ENCODE results near the gene PTPN21.
"Not testable (repeated sequence)": the region's sequence is repeated elsewhere in the genome, so short reads cannot be mapped to it uniquely, and the experiment has no call there.

Gene PTPN21

DNA sequence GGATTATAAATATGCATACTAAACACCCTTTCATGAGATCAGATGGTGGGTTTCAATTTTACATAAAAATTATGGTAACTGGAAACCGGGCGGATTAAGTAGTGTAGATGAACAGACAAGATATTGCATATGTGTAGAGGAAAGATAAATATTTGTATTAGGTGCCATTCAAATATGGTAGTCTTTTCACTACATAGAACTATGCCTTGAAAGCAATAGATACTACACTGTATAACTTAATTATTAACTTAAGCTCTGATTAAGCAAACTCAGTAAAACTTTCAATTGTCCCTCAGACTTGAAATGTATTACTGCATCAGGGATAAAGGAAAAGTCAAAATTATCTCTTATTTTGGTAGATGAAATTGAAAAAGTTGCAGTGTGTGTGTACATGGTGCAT is 1.9 kb downstream of the PTPN21 start:
- no peak for DNase-seq

DNA sequence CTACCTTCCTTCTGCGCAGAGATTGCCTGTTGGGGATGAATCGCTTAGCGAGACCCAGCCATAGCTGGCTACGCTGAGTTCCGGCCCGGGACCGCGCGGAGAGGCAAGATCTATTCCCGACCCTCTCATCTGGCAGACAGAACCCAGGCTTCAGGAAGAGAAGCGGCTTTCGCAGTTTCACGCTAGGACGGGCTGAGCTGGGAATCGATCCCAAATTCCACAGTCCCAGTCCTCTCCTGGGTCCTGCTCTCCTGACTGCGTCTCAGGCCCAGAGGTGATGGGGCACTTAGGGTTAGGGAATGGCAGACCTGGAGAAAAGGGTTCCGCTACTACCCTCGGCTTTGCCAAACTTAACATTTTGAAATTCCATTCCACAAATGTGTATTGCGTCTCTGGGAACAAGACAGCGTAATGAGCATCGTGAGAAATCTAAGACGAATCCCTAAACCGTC is 2.8 kb downstream of the PTPN21 start:
- DNase-seq = peak; percentile 49

DNA sequence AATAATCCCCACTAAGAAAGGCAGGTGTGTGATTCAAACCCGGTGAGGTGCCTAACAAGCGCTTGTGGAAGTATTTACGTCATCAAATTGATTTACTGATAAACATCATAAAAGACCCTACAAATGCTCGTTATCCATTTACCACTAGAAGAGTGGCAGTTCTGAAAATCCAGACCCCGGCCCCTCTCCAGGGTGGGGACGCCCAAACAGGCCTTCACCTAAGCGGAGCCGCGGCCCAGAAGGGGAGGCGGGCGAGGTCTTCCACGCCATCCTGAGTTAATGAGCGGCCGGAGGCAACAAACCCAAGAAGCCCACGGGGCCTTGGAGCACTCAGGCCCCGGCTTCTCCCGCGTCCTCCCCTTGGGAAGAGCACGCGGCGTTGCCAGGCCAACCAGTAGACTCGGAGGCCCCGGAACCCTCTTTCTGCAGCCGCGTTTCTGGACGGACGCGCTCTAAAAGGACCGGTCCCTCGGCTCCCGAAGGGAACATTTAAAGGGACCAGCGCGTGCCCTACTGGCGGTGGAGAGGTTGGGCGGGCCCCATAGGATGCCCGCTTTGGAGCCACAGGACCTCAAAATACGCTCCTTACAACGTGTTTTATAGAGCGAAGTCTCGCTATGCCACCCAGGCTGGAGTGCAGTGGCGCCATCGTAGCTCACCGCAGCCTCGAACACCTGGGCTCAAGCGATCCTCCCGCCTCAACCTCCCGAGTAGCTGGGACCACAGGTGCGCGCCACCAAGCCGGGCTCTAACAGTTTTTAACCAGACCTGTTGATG is 3.5 kb downstream of the PTPN21 start:
- peak; percentile 78 for DNase-seq

DNA sequence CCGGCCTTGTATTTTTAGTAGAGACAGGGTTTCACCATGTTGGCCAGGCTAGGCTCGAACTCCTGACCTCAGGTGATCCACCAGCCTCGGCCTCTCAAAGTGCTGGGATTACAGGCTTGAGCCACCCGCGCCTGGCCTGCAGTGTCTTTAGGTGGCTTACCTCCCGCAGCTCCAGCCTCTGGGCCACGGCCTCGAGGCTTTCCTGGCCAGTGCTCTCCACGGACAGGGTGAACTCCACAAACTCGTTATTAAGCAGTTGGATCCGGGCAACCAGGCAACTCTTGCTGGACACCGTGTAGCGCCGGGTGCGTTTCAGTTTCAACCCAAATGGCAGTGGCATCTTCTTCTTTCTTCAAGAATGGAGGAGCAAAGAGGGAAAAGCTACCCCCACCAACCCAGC is 4.7 kb downstream of the PTPN21 start:
- DNase-seq = no peak

DNA sequence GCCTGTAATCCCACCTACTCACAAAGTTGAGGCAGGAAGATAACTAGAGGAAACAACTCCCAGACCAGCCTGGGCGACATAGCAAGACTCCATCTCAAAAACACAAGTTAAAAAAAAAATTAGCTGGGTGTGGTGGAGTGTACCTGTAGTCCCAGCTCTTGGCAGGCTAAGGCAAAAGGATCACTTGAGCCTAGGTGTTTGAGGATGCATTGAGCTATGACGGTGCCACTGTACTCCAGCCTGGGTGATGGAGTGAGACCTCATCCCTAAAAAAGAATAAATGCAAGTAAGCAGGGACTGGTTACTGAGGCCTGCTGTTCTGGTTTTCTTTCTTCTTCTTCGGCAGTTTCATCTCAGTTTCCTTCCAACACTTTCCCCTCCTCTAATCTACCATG is 7.4 kb downstream of the PTPN21 start:
- DNase-seq = no peak

DNA sequence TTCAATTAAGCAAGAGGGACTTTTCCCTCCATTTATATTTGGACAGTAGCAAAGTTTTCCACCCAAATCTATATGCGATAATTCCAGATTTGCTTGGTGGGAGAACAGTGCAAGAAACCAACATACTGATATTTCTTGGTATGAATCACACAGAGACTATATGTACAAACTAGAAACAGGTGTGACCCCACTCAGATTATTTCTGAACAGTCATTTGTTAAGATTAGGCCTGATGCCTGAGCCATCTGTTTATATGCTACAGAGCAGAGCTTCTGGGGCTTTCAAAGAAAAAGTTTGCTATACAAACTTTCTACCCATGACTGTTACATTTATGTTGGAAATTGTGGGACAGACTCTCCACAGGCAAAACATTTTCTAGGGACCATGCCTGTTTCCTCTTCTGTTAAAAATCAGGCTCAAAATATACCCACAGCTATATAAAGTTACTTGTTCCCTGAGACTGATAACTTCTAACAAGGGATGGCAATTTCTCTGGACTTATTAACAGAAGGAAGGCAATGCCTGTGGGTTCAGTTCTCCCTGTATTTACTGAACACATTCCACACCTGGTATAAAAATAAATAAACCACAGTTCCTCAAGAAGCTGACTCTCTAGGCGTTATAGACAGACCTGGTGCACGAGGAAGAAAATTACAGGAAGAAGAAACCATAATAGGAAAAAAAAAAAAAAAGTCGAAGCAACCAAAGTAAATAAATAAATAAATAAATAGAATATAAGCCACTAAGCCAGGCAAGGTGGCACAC is 8.0 kb downstream of the PTPN21 start:
- DNase-seq = no peak

DNA sequence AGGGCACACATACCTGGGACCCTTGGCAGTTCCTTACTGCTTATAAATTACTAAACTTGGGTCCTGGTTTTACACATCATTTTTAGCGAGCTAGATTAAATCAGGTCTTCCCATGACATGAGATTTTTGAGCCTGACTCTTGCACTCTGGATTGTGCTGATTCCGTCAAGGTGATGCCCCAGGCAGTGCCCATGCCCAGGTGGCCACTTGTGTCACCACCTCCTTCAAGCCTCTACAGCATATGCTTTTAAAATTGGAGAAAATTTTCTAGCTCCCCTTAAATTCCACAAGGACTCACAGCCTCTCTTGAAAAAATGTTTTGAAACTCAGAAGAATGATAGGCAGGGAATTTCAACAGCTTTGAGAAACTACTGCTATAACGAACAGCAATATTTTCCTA is 9.6 kb downstream of the PTPN21 start:
- no peak for DNase-seq

DNA sequence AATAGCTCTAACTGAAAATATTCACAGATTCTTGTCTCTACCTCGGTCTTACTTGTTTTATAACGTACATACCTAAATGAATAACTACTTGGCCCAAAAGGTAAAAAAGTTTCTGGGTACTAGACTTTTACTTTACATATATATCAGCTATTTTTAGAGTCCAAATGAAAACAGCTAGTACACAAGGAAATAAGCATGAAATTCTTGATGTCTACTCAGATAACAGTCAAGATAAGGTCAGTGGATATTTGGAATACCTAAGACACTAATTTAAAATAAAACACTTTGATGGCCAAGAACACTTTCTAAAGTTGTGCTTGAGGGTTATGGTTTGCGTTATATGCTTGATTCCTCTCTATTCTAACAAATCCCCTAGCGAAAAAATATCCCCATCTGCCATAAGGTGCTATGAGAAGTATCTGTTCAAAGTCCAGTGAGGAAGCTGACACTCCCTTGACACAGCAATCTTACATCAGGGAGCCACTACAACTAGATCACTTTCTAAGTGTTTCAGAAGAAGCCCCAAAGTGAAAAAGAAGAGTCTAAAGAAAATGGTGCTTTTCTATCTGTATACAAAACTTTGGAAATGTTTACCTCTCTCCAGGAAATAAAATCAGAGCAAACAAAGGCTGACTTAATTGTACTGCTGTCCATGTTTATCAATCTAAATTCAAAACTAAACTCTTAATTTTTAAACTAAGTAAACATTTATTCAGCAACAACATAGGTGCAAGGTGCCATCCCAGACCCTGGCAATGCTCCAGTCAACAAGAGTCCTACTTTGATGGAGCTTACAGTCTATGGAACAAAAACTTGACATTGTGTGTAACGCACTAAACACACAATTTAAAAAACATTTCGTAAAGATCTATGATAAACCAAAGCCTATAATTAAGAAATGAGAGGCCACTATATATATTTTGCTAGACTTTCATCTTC is 11.7 kb downstream of the PTPN21 start:
- DNase-seq = no peak

DNA sequence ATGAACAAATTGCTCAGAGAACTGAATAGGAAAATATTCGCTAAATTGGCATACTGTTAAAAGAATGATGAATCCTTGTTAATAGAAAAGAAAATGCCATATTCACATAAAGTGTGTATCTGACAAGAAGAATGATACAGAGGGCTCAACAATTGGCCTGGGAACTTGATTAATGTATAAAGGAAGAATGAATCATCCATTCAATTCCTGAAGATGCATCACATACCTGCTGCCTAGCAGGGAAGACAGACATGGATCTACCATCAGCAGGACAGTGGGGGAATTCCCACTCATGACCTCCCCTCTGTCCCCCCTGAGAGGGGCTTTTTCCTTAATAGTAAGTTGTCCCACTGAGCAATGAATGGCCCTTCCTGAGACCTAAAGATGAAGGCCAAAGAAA is 13.5 kb downstream of the PTPN21 start:
- no peak for DNase-seq

DNA sequence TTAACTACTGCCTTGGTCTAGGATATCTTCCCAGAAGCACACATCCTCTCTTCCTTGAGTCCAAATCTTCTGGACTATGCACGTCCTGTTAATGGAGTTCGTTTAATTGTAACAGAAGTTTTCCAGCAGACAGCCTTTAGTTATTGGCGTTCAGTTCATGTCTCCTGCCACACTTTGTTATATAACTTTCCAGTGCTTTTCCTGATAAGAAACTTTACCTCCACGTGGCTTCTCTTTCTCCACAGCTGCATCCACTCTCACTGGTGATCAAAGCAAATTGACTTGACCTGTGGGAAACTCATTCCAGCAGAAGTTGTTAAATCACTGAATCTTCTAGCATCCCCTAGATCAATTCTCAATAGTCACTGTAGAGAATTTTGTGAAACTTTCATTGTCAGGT is 19.0 kb downstream of the PTPN21 start:
- DNase-seq = no peak

DNA sequence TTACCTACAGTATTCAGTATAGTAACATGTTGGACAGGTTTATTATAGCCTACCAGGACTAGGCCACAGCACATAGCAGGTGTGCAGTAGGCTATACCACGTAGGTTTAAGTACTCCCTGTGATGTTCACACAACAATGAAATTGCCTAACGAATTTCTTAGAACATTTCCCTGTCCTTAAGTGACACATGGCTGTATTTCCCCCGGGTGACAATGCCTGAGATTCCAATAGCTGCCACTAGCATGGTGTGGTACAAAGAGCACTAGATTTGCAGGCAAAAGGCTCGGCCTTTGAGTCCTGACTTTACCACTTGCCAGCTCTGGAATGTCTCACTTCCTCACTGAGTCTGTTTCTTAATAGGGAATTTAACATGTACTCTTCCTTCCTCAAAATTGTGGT is 19.7 kb downstream of the PTPN21 start:
- no peak for DNase-seq

DNA sequence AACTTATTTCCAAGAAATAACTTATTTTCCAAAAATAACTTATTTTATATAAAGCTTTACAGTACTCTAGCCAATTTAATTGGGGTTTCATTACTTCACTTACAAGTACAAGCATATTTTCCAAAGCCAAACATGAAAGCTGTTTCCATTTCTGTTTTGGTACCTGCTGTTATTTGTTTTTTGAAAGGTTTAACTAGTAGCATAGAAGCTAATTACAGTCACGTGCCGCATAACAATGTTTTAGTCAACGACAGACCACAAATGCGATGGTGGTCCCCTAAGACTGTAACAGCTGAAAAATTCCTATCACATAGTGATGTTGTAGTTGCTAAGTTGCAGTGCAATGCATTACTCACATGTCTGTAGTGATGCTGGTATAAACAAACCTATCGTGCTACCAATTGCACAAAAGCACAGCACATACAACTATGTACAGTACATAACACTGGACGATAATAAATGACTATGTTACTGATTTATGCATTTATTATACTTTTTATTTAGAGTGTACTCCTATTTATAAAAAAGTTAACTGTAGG is 21.7 kb downstream of the PTPN21 start:
- no peak for DNase-seq

DNA sequence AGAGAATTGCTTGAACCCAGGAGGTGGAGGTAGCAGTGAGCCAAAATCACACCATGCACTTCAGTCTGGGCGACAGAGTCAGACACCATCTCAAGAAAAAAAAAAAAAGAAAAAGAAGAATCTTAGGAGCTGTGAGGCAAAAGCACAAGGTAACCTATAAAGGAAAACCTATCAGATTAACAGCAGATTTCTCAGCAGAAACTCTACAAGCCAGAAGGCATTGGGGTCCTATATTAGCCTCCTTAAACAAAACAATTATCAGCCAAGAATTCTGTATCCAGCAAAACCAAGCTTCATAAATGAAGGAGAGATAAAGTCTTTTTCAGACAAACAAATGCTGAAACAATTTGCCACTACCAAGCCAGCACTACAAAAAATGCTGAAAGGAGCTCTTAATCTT is 24.9 kb downstream of the PTPN21 start:
- DNase-seq = not testable (repeated sequence)

DNA sequence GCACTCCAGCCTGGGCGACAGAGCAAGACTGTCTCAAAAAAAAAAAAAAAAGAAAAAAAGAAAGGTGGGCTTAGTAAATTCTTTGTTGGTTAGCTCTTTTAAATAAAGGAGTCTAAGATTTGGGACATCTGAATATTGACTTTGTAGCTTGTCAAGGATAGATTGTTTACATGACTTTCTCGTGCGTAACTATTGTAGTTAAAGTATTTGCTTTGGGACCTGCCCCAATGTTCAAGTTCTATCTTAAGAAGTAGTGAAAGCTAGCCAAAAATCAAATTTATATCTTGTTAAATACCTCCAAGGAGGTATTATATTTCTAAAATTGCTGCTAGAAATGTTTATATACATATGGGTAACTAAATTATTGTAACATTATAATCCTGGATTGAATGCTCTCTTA is 32.4 kb downstream of the PTPN21 start:
- DNase-seq = no peak

DNA sequence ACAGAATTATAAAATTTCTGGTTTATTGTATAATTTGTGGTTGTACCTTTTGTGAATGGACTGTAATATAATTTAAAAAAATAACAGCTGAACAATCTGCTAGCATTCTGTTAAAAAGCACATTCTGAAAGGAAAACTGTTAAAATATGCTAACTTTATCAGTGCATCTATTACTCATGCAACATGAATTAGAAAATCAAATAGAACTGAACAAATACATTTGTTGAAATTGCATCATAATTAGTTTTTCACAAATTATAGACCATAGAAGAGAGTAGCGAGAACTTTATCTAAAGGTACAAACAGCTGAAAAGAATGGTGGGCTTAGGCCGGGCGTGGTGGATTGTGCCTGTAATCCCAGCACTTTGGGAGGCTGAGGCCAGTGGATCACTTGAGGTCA is 33.0 kb downstream of the PTPN21 start:
- DNase-seq = no peak

DNA sequence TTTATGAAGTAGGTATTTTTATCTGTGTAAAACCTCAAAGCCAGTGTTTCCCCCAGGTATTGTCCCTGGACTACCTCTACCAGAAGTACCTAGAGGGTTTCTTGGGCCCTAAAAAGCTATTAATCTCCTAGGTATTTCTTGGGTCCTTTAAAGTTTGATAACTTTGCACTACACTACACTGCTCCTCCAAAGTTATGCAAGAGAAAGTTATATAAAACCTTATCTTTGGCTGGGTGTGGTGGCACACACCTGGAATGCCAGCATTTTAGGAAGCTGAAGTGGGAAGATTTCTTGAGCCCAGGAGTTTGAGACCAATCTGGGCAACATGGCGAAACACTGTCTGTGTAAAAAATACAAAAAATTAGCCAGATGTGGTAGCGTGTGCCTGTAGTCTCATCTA is 34.9 kb downstream of the PTPN21 start:
- DNase-seq = no peak

DNA sequence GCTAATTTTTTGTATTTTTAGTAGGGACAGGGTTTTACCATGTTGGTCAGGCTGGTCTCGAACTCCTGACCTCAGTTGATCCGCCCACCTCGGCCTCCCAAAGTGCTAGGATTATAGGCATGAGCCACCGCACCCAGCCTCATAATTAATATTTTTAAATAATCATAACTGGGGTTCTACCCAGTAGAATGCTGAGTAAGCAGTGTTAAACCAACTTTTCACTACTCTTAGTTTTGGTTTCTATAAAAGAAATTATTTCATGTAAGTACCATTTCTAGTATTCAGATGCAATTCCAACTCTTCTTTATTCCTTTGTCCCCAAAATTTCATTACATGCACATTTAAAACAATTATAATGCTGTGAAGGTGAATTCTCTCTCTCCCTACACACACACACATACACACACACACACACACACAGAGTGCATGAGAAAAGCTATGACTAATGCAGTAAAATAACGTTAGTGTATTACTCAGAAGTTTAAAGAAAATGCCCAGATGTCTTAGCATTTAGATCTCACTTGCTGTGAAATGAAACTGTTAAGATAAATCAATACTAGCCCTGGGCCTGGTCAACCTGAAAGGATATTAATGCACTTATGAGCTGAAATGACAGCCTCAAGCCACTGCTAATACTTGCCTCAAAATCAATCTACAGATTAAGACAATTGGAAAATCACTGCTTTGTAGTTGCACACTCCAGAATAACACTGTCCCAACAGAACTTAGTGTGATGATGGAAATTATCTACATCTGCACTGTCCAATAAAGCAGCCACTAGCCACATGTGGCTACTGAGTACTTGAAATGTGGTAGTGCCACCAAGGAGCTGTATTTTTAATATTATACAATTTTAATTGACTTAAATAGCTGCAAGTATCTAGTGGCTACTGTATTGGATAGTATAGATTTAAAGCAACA is 36.0 kb downstream of the PTPN21 start:
- no peak for DNase-seq

DNA sequence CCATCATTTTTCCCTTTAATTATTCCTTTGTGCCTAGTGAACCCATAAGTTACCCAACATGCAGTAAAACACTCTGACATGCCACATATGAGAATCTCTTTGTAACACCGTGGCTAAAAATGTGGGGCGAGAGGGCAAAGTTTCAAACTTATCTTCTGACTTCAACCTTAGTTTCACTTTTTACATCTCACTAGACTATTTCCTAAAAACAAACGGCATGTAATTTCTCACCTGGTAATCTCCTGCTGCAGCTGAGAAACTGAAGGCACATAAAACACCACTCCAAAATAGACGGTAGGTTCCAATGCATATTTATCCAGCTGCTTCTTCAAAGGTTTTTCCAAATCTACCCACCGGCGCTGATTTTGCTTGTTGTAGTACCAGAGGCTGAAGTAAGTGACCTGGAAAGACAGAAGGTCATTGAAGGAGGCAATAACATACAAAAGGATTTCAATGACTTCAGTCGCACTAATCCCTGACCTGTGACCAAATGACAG is 37.9 kb downstream of the PTPN21 start:
- peak; percentile 19 for DNase-seq

DNA sequence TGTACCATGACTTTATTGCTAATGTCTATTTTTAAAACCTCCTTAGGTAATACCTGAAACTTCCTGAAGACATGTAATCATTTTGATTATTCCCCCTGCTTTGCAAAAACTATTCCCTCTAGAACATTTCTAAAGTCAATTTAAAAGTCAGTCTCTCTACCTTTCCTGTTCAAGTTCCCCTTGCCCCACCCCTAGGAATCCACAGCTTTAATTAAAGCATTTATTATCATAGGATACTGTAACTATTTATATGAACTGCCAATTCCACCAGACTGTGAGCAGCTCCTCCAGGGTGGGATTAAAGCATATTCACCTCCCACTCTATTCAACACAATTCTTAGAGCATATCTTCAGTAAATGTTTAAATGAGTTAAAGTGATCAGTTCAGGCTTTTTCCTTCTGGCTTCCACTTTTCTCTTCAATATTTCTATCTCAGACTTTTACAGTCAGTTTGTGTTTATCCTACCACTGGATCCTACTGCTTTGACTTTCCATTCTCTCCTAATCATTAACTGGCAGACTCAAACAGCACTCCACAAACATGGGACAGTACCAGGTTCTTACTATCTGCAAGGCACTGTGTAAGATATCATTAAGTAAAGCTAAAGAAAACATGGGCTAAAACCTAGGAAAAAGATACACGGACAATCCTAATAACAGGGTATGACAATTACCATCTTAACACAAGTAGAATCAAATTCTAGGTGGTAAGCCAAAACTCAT is 39.1 kb downstream of the PTPN21 start:
- DNase-seq = peak; percentile 8

DNA sequence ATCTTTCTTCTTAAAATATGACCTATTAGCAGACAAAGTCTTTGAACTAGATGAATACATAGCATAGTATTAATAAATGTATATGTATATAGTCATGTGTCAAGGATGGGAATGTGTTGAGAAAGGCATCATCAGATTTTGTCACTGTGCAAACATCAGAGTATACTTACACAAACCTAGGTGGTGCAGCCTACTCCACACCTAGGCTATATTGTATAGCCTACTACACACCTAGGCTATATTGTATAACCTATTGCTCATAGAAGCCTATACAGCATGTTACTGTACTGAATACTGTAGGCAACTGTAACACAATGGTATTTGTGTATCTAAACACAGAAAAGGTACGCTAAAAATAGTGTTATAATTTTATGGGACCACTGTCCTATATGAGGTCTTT is 47.6 kb downstream of the PTPN21 start:
- no peak for DNase-seq

DNA sequence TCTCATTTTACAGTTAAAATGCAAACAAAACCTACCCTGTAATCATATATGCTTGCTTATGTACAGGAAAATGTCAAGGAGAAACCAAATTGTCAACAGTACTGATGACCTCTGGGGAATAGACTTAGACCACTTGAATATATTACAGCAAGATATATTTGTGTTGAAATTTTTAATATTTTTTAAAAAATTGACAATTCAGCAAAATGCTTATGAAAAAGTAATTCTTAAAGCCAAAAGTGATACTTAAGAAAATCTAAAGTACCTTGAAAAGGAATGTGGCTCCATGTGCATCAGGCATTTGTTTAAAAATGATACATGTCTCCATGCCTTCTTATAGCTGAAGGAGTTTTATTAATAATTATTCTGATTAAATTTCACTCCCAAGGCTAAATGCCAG is 49.2 kb downstream of the PTPN21 start:
- no peak for DNase-seq

Data from right kidney (tissue), 1 donor.